ENCODE measurements around the gene RBM17.

- TF ChIP-seq POLR2AphosphoS5 (IDR thresholded peaks at IDR 0.05; ENCODE audit: borderline replicate concordance, low read depth, low read length) (no peak), EZH2 (IDR thresholded peaks at IDR 0.05) (no peak)
These were observed 52.7 kb downstream of the RBM17 start for GRCh38 chr10:6141296-6142151.

All from SK-N-MC (cell line).